ENCODE results near the gene EGFL8. TPM values are rescaled to one million over a fixed set of nuclear protein-coding genes. Genes with fewer than 3 reads are reported as not detected.

Gene EGFL8
- 1.6 and 3.7 TPM in 2 replicates for total RNA-seq

GRCh38 chr6:32164295-32164694 is at the start of gene EGFL8:
TSS of gene EGFL8 (plus strand) at chr6:32164595. CDS start at chr6:32166166, 1,571 bp downstream.

GRCh38 chr6:32127717-32128592 is 36.4 kb upstream of the EGFL8 start, which contains the start of gene ATF6B:
TSS of gene ATF6B (minus strand) at chr6:32128246. CDS start at chr6:32128207, 39 bp downstream.

GRCh38 chr6:32151863-32152768 is 12.3 kb upstream of the EGFL8 start, which contains the start of gene PRRT1:
TSS of gene PRRT1 (minus strand) at chr6:32151939. CDS start at chr6:32151827, 112 bp downstream.

GRCh38 chr6:32153564-32154513 is 10.6 kb upstream of the EGFL8 start, which contains the start of gene PPT2:
TSS of gene PPT2 (plus strand) at chr6:32154141. CDS start at chr6:32154595, 454 bp downstream.

GRCh38 chr6:32175711-32176475 is 11.5 kb downstream of the EGFL8 start, which contains the start of gene AGPAT1:
TSS of gene AGPAT1 (minus strand) at chr6:32176084. CDS start at chr6:32171496, 4,588 bp downstream.

GRCh38 chr6:32177788-32178546 is 13.6 kb downstream of the EGFL8 start, which contains the start of gene RNF5:
TSS of gene RNF5 (plus strand) at chr6:32178405. CDS start at chr6:32178512, 107 bp downstream.

GRCh38 chr6:32184084-32184640 is 19.8 kb downstream of the EGFL8 start, which contains the start of gene AGER:
TSS of gene AGER (minus strand) at chr6:32184253. CDS start at chr6:32184222, 31 bp downstream.

GRCh38 chr6:32190054-32190851 is 25.9 kb downstream of the EGFL8 start, which contains the start of gene PBX2:
TSS of gene PBX2 (minus strand) at chr6:32190202. CDS start at chr6:32189915, 287 bp downstream.

GRCh38 chr6:32192608-32193039 is 28.2 kb downstream of the EGFL8 start, which contains the start of gene GPSM3:
TSS of gene GPSM3 (minus strand) at chr6:32192643. CDS start at chr6:32192513, 130 bp downstream.

Other genes with a start within 250 kb of the EGFL8 start
- gene C2, start 236.9 kb upstream of the EGFL8 start, total RNA-seq = 1.2 and 9.6 TPM in 2 replicates
- 11.4 and 11.6 TPM in 2 replicates for gene CFB, start 218.5 kb upstream of the EGFL8 start, total RNA-seq
- gene NELFE, start 205.6 kb upstream of the EGFL8 start, total RNA-seq = 73.6 and 83.6 TPM in 2 replicates
- 34.1 and 37.6 TPM in 2 replicates for gene SKIC2, start 205.4 kb upstream of the EGFL8 start, total RNA-seq
- 13.5 and 15.4 TPM in 2 replicates for gene DXO, start 192.5 kb upstream of the EGFL8 start, total RNA-seq
- 6.9 and 30.7 TPM in 2 replicates for gene C4A, start 182.5 kb upstream of the EGFL8 start, total RNA-seq
- 14.6 and 48.8 TPM in 2 replicates for gene C4B, start 149.8 kb upstream of the EGFL8 start, total RNA-seq
- gene CYP21A2, start 126.2 kb upstream of the EGFL8 start, total RNA-seq = 0.23 and 1.3 TPM in 2 replicates
- gene TNXB, start 55.3 kb upstream of the EGFL8 start, total RNA-seq = 108 and 240 TPM in 2 replicates
- 17.6 and 17.9 TPM in 2 replicates for gene ATF6B, start 36.3 kb upstream of the EGFL8 start, total RNA-seq
- gene FKBPL, start 34.3 kb upstream of the EGFL8 start, total RNA-seq = 2.1 and 3.4 TPM in 2 replicates
- 0.47 and 0.85 TPM in 2 replicates for gene PRRT1, start 12.7 kb upstream of the EGFL8 start, total RNA-seq
- 12.1 and 16.1 TPM in 2 replicates for gene PPT2, start 10.5 kb upstream of the EGFL8 start, total RNA-seq
- gene AGPAT1, start 11.5 kb downstream of the EGFL8 start, total RNA-seq = 65.4 and 84.0 TPM in 2 replicates
- 23.2 and 53.2 TPM in 2 replicates for gene RNF5, start 13.8 kb downstream of the EGFL8 start, total RNA-seq
- gene AGER, start 19.7 kb downstream of the EGFL8 start, total RNA-seq = 0.43 and 0.82 TPM in 2 replicates
- gene PBX2, start 25.6 kb downstream of the EGFL8 start, total RNA-seq = 33.6 and 45.0 TPM in 2 replicates
- 0.26 and 4.9 TPM in 2 replicates for gene GPSM3, start 28.0 kb downstream of the EGFL8 start, total RNA-seq
- gene NOTCH4, start 59.5 kb downstream of the EGFL8 start, total RNA-seq = 0.70 and 1.4 TPM in 2 replicates
- not detected in 2 replicates for gene TSBP1, start 207.3 kb downstream of the EGFL8 start, total RNA-seq
- not detected in 2 replicates for gene BTNL2, start 242.6 kb downstream of the EGFL8 start, total RNA-seq